GM23338 (cell line): ENCODE measurements around the gene SLX9. TPM values are rescaled to one million over a fixed set of nuclear protein-coding genes. Genes with fewer than 3 reads are reported as not detected.

ENCODE experiments used
- ATAC-seq: fragments of 200-7000 bp; cut with Tn5 transposase; 3 replicates; pipeline ENCODE4 v1.9.1; 2020
- DNase-seq: peaks from one replicate; pipeline ENCODE4 v3.0.0-alpha.2; 2015; ENCODE audit warnings: low spot score
- H2AFZ ChIP-seq: fragments of 200-600 bp; sonication (generic); 2 replicates; pipeline ENCODE4 v1.8.0; 2016; ENCODE audit warnings: antibody characterized with exemption, mild to moderate bottlenecking, moderate library complexity
- H3F3A ChIP-seq: fragments of 200-600 bp; sonication (generic); replicated peaks from 2 replicates; pipeline ENCODE4 v1.8.0; 2017; ENCODE audit warnings: antibody characterized with exemption, mixed run types, low read depth
- H3K27ac ChIP-seq: fragments of 200-600 bp; sonication (generic); 2 replicates; pipeline ENCODE4 v1.6.1; 2016; ENCODE audit warnings: low read depth
- H3K27me3 ChIP-seq: fragments of 200-600 bp; sonication (generic); 2 replicates; pipeline ENCODE4 v1.8.0; 2016; ENCODE audit warnings: mild to moderate bottlenecking, mixed run types, moderate library complexity; ENCODE audit not compliant: insufficient read depth
- H3K36me3 ChIP-seq: fragments of 200-600 bp; sonication (generic); 2 replicates; pipeline ENCODE4 v1.8.0; 2016; ENCODE audit warnings: mild to moderate bottlenecking; ENCODE audit not compliant: insufficient read depth
- H3K4me1 ChIP-seq: fragments of 200-600 bp; sonication (generic); 2 replicates; pipeline ENCODE4 v1.8.0; 2016; ENCODE audit warnings: mild to moderate bottlenecking, moderate library complexity; ENCODE audit not compliant: insufficient read depth
- H3K4me2 ChIP-seq: fragments of 200-600 bp; sonication (generic); 2 replicates; pipeline ENCODE4 v1.7.1; 2017; ENCODE audit warnings: mixed run types
- H3K4me3 ChIP-seq: fragments of 200-600 bp; sonication (generic); 2 replicates; pipeline ENCODE4 v1.6.1; 2016; ENCODE audit warnings: mixed run types
- H3K79me2 ChIP-seq: fragments of 200-600 bp; sonication (generic); replicated peaks from 2 replicates; pipeline ENCODE4 v1.8.0; 2017; ENCODE audit warnings: mild to moderate bottlenecking; ENCODE audit not compliant: insufficient read depth
- H3K9me2 ChIP-seq: fragments of 200-600 bp; sonication (generic); 2 replicates; pipeline ENCODE4 v1.8.0; 2017; ENCODE audit not compliant: insufficient read depth
- H4K20me1 ChIP-seq: fragments of 200-600 bp; sonication (generic); replicated peaks from 2 replicates; pipeline ENCODE4 v1.8.0; 2017; ENCODE audit warnings: mild to moderate bottlenecking; ENCODE audit not compliant: insufficient read depth
- H3K27ac Mint-ChIP-seq: 2 replicates; pipeline ENCODE4 v1.8.0; 2020; ENCODE audit warnings: inconsistent platforms, mild to moderate bottlenecking, moderate library complexity, mixed read lengths
- H3K27me3 Mint-ChIP-seq: 3 replicates; pipeline ENCODE4 v1.8.0; 2022; ENCODE audit warnings: low read depth, mild to moderate bottlenecking, moderate library complexity, mixed read lengths, inconsistent platforms; ENCODE audit not compliant: insufficient read depth, poor library complexity
- H3K36me3 Mint-ChIP-seq: 3 replicates; pipeline ENCODE4 v1.8.0; 2021; ENCODE audit warnings: low read depth, mild to moderate bottlenecking, inconsistent platforms, moderate library complexity, mixed read lengths
- H3K4me1 Mint-ChIP-seq: 3 replicates; pipeline ENCODE4 v1.8.0; 2020; ENCODE audit warnings: mild to moderate bottlenecking, inconsistent platforms, mixed read lengths
- H3K4me3 Mint-ChIP-seq: 3 replicates; pipeline ENCODE4 v1.8.0; 2021; ENCODE audit warnings: moderate library complexity, mild to moderate bottlenecking, inconsistent platforms, mixed read lengths
- H3K9me3 Mint-ChIP-seq: 3 replicates; pipeline ENCODE4 v1.8.0; 2020; ENCODE audit warnings: moderate library complexity, mild to moderate bottlenecking, inconsistent platforms, mixed read lengths
- ETS1 ChIP-seq: IDR thresholded peaks from 2 replicates; pipeline ENCODE4 v1.6.1; 2016; ENCODE audit warnings: antibody characterized with exemption
- EZH2phosphoT487 ChIP-seq: fragments of 200-600 bp; sonication (generic); IDR thresholded peaks from one replicate; pipeline ENCODE4 v1.8.1; 2018; ENCODE audit warnings: antibody characterized with exemption; ENCODE audit not compliant: unreplicated experiment
- NANOG ChIP-seq: IDR thresholded peaks from 2 replicates; pipeline ENCODE4 v1.6.1; 2016; ENCODE audit warnings: antibody characterized with exemption, borderline replicate concordance
- POLR2AphosphoS5 ChIP-seq: IDR thresholded peaks from 2 replicates; pipeline ENCODE4 v1.6.1; 2016; ENCODE audit warnings: antibody characterized with exemption, low read depth
- STAT1 ChIP-seq: IDR thresholded peaks from one replicate; pipeline ENCODE4 v1.6.1; 2016; ENCODE audit warnings: antibody characterized with exemption; ENCODE audit not compliant: unreplicated experiment
- ZNF114 ChIP-seq: fragments of 250-450 bp; sonication (Bioruptor Pico); IDR thresholded peaks from 2 replicates; pipeline ENCODE4 v1.5.0; 2020; ENCODE audit warnings: mild to moderate bottlenecking, moderate library complexity
- polyA plus RNA-seq: library from polyadenylated mRNA; unstranded; fragments of >200 nt; fragmentation: Nextera tagmentation; extraction: Ambion mirVana; gene quantifications from 2 replicates; pipeline ENCODE4 v1.2.1, GENCODE V29; 2016
- total RNA-seq: library from RNA; depleted of rRNA; stranded (reverse); fragments of >200 nt; shearing (Covaris generic); gene quantifications from 2 replicates; pipeline ENCODE4 v1.2.3, GENCODE V29; 2014
- TF ChIP-seq, protein P1 (sequence below): IDR thresholded peaks from one replicate; pipeline ENCODE4 v1.6.1; 2018; ENCODE audit warnings: antibody characterized with exemption; ENCODE audit not compliant: unreplicated experiment

SLX9 gene
- total and polyA plus RNA-seq, 2 experiments from 2014 or later, result 41.5 to 46.9 TPM

- Histone ChIP-seq H3K36me3 (peaks cover 13% of the 10 kb centered on the region), H4K20me1 (peaks cover 33% of the 10 kb centered on the region), H2AFZ (no peak overlapping the region), H3F3A (no peaks in the 10 kb centered on the region), H3K27me3 (no peaks in the 10 kb centered on the region), H3K79me2 (peaks cover 83% of the 10 kb centered on the region), H3K4me3 (no peak overlapping the region), H3K9me2 (no peaks in the 10 kb centered on the region), H3K4me2 (no peak overlapping the region), H3K27ac (no peak overlapping the region), H3K4me1 (no peaks in the 10 kb centered on the region)
- Mint-ChIP-seq H3K36me3 (peaks cover 44% of the 10 kb centered on the region), H3K27me3 (peaks cover 2% of the 10 kb centered on the region), H3K4me3 (no peak overlapping the region), H3K4me1 (peaks cover 9% of the 10 kb centered on the region), H3K27ac (no peak overlapping the region), H3K9me3 (no peaks in the 10 kb centered on the region)
- DNase-seq, result no peak
- no peak for TF ChIP-seq STAT1
- no peak for TF ChIP-seq EZH2phosphoT487
- TF ChIP-seq POLR2AphosphoS5, result no peak
- ATAC-seq, result no peak
Observed at GRCh38 chr21:44960141-44961092, 20.6 kb downstream of the SLX9 start.

DNA sequence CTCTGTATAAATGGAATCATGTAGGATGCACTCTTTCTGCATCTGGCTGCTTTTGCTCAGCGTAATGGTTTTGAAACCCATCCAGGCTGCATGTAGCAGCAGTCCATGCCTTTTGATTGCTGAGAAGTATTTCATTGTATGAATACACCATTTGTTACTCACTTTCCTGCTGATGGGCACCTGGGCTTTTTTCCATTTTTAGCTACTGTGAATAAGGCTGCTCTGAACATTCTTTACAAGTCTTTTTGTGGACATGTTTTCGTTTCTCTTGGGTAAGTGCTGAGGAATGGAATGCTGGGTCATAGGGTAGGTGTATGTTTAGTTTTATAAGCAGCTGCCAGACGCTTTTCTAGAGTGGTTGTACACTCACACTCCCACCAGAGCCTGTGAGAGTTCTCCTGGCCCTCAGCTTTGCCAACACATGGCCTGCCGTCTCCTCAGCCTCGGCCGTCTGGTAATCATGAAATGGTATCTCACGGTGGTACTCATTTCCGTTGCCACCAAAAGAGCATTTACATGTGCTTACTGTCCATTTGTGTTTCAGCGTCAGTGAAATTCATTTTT lies 22.7 kb downstream of the SLX9 start:
- H3K4me2 ChIP-seq, result no peak overlapping the region
- TF ChIP-seq ZNF114 (CRISPR knock-in tag) (no peak), ETS1 (no peak), POLR2AphosphoS5 (no peak), NANOG (no peak)
- TF ChIP-seq, protein P1, sequence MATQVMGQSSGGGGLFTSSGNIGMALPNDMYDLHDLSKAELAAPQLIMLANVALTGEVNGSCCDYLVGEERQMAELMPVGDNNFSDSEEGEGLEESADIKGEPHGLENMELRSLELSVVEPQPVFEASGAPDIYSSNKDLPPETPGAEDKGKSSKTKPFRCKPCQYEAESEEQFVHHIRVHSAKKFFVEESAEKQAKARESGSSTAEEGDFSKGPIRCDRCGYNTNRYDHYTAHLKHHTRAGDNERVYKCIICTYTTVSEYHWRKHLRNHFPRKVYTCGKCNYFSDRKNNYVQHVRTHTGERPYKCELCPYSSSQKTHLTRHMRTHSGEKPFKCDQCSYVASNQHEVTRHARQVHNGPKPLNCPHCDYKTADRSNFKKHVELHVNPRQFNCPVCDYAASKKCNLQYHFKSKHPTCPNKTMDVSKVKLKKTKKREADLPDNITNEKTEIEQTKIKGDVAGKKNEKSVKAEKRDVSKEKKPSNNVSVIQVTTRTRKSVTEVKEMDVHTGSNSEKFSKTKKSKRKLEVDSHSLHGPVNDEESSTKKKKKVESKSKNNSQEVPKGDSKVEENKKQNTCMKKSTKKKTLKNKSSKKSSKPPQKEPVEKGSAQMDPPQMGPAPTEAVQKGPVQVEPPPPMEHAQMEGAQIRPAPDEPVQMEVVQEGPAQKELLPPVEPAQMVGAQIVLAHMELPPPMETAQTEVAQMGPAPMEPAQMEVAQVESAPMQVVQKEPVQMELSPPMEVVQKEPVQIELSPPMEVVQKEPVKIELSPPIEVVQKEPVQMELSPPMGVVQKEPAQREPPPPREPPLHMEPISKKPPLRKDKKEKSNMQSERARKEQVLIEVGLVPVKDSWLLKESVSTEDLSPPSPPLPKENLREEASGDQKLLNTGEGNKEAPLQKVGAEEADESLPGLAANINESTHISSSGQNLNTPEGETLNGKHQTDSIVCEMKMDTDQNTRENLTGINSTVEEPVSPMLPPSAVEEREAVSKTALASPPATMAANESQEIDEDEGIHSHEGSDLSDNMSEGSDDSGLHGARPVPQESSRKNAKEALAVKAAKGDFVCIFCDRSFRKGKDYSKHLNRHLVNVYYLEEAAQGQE, result no peak
- H3K79me2 ChIP-seq, result peaks cover 63% of the 10 kb centered on the region
- DNase-seq (no peak), ATAC-seq (no peak)
- H3K27ac ChIP-seq, result no peak overlapping the region
- no peaks in the 10 kb centered on the region for H3F3A ChIP-seq
- H4K20me1 ChIP-seq, result peaks cover 29% of the 10 kb centered on the region
- H3K36me3 ChIP-seq, result peaks cover 13% of the 10 kb centered on the region
- H3K4me3 Mint-ChIP-seq, result no peak overlapping the region
- no peak overlapping the region for H2AFZ ChIP-seq
- peaks cover 38% of the 10 kb centered on the region for H3K36me3 Mint-ChIP-seq
- H3K4me1 ChIP-seq, result no peaks in the 10 kb centered on the region
- H3K4me3 ChIP-seq, result no peak overlapping the region
- peaks cover 7% of the 10 kb centered on the region; the same call in 1 of the 3 replicates for H3K4me1 Mint-ChIP-seq
- H3K27ac Mint-ChIP-seq, result peak overlapping the region; percentile 14; the same call in 1 of the 2 replicates
- H3K9me2 ChIP-seq, result no peaks in the 10 kb centered on the region
- no peaks in the 10 kb centered on the region for H3K27me3 ChIP-seq
- no peaks in the 10 kb centered on the region for H3K9me3 Mint-ChIP-seq
- H3K27me3 Mint-ChIP-seq, result peaks cover under 1% of the 10 kb centered on the region
